Measurements from ENCODE around the gene CSF1. TPM values are rescaled to one million over a fixed set of nuclear protein-coding genes. Genes with fewer than 3 reads are reported as not detected.
A peak's percentile ranks its signal among the peaks of the same experiment; 100 is the strongest.

CSF1 gene
- total and polyA plus RNA-seq, 2 experiments from 2014 or later, result 1.4 to 3.5 TPM

DNA sequence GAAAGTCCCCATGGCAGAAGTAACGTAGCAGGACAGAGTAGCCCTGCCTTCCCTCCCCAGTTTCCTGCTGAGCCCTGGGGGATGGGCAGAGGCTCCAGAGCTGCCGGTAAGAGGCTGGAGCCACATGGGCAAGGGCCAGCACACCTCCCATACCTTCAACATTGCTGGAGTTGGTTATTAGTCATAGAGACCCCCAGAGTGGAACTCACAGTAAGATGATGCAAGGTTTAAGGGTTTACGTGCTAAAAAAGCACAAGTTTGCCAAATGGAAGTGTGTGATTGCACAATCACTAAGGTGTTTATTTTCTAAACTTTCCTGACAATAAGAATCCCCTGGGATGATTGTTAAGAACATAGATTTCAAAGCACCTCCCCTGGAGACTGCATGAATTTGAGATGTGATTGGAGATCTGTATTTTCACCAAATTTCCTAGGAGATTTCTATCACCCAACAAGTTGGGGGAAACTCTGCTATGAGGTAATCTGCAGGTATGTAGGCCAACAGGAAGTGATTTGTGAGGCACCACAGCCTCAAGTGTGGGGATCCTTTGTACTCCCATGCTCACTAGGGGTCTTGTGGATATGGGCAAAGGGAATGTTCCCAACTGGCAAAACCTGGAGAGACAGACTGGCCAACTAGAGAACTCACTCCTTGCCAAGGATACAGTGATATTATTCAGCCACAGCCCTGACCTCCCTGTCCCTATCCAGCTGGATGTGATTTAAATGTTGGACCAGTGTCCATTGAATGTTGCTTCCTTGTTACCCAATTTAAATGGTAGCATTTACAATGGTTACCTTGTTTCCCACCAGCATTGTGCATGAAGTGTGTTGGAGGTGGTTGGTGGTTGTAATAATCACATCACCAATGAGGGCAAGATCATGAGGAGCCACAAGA, 37.1 kb upstream of the CSF1 start:
- no peak for DNase-seq (ENCODE audit: low spot score)
- no peak for ATAC-seq

More for the DNA sequence above, 37.1 kb upstream of the CSF1 start:
- Histone ChIP-seq H3K27me3 (ENCODE audit: insufficient read depth) (no peaks in the 10 kb centered on the region), H3K36me3 (ENCODE audit: insufficient read depth) (no peaks in the 10 kb centered on the region), H3K9me2 (ENCODE audit: insufficient read depth) (peaks cover 5% of the 10 kb centered on the region), H3K79me2 (replicated peaks; ENCODE audit: insufficient read depth) (no peaks in the 10 kb centered on the region), H3K27ac (ENCODE audit: low read depth) (no peak overlapping the region), H3K4me3 (no peak overlapping the region), H3K4me2 (peak overlapping the region; percentile 44), H4K20me1 (replicated peaks; ENCODE audit: insufficient read depth) (no peaks in the 10 kb centered on the region), H2AFZ (peak overlapping the region; percentile 64), H3F3A (replicated peaks; ENCODE audit: low read depth) (no peaks in the 10 kb centered on the region), H3K4me1 (ENCODE audit: insufficient read depth) (peaks cover 28% of the 10 kb centered on the region)
- Mint-ChIP-seq H3K4me1 (peaks cover 43% of the 10 kb centered on the region), H3K27me3 (ENCODE audit: insufficient read depth, low read depth, poor library complexity) (peaks cover 9% of the 10 kb centered on the region), H3K27ac (no peak overlapping the region), H3K36me3 (ENCODE audit: low read depth) (no peaks in the 10 kb centered on the region), H3K9me3 (no peaks in the 10 kb centered on the region), H3K4me3 (no peak overlapping the region; the same call in 2 of the 3 replicates)
- TF ChIP-seq, protein P1, sequence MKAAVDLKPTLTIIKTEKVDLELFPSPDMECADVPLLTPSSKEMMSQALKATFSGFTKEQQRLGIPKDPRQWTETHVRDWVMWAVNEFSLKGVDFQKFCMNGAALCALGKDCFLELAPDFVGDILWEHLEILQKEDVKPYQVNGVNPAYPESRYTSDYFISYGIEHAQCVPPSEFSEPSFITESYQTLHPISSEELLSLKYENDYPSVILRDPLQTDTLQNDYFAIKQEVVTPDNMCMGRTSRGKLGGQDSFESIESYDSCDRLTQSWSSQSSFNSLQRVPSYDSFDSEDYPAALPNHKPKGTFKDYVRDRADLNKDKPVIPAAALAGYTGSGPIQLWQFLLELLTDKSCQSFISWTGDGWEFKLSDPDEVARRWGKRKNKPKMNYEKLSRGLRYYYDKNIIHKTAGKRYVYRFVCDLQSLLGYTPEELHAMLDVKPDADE (IDR thresholded peaks at IDR 0.05), result no peak
- TF ChIP-seq EZH2phosphoT487 (IDR thresholded peaks at IDR 0.05; ENCODE audit: unreplicated experiment), result no peak
- TF ChIP-seq EZH2 (IDR thresholded peaks at IDR 0.05; ENCODE audit: low read depth, unreplicated experiment), result no peak
- TF ChIP-seq NANOG (IDR thresholded peaks at IDR 0.05; ENCODE audit: borderline replicate concordance), result no peak
- TF ChIP-seq CTCF (conservative IDR thresholded peaks at IDR 0.05; ENCODE audit: low read depth in 2 of 2), result no peak
- no peak for TF ChIP-seq CREB1 (CRISPR knock-in tag; IDR thresholded peaks at IDR 0.05; ENCODE audit: low read depth)
- TF ChIP-seq, protein P2, sequence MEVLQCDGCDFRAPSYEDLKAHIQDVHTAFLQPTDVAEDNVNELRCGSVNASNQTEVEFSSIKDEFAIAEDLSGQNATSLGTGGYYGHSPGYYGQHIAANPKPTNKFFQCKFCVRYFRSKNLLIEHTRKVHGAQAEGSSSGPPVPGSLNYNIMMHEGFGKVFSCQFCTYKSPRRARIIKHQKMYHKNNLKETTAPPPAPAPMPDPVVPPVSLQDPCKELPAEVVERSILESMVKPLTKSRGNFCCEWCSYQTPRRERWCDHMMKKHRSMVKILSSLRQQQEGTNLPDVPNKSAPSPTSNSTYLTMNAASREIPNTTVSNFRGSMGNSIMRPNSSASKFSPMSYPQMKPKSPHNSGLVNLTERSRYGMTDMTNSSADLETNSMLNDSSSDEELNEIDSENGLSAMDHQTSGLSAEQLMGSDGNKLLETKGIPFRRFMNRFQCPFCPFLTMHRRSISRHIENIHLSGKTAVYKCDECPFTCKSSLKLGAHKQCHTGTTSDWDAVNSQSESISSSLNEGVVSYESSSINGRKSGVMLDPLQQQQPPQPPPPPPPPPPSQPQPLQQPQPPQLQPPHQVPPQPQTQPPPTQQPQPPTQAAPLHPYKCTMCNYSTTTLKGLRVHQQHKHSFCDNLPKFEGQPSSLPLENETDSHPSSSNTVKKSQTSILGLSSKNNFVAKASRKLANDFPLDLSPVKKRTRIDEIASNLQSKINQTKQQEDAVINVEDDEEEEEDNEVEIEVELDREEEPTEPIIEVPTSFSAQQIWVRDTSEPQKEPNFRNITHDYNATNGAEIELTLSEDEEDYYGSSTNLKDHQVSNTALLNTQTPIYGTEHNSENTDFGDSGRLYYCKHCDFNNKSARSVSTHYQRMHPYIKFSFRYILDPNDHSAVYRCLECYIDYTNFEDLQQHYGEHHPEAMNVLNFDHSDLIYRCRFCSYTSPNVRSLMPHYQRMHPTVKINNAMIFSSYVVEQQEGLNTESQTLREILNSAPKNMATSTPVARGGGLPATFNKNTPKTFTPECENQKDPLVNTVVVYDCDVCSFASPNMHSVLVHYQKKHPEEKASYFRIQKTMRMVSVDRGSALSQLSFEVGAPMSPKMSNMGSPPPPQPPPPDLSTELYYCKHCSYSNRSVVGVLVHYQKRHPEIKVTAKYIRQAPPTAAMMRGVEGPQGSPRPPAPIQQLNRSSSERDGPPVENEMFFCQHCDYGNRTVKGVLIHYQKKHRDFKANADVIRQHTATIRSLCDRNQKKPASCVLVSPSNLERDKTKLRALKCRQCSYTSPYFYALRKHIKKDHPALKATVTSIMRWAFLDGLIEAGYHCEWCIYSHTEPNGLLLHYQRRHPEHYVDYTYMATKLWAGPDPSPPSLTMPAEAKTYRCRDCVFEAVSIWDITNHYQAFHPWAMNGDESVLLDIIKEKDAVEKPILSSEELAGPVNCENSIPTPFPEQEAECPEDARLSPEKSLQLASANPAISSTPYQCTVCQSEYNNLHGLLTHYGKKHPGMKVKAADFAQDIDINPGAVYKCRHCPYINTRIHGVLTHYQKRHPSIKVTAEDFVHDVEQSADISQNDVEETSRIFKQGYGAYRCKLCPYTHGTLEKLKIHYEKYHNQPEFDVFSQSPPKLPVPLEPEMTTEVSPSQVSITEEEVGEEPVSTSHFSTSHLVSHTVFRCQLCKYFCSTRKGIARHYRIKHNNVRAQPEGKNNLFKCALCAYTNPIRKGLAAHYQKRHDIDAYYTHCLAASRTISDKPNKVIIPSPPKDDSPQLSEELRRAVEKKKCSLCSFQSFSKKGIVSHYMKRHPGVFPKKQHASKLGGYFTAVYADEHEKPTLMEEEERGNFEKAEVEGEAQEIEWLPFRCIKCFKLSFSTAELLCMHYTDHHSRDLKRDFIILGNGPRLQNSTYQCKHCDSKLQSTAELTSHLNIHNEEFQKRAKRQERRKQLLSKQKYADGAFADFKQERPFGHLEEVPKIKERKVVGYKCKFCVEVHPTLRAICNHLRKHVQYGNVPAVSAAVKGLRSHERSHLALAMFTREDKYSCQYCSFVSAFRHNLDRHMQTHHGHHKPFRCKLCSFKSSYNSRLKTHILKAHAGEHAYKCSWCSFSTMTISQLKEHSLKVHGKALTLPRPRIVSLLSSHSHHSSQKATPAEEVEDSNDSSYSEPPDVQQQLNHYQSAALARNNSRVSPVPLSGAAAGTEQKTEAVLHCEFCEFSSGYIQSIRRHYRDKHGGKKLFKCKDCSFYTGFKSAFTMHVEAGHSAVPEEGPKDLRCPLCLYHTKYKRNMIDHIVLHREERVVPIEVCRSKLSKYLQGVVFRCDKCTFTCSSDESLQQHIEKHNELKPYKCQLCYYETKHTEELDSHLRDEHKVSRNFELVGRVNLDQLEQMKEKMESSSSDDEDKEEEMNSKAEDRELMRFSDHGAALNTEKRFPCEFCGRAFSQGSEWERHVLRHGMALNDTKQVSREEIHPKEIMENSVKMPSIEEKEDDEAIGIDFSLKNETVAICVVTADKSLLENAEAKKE (CRISPR knock-in tag; IDR thresholded peaks at IDR 0.05), result no peak
- TF ChIP-seq ZNF331 (CRISPR knock-in tag; IDR thresholded peaks at IDR 0.05; ENCODE audit: low read depth), result no peak
- TF ChIP-seq ZNF114 (CRISPR knock-in tag; IDR thresholded peaks at IDR 0.05), result no peak
- TF ChIP-seq JUNB (IDR thresholded peaks at IDR 0.05; ENCODE audit: unreplicated experiment), result no peak
- TF ChIP-seq REST (IDR thresholded peaks at IDR 0.05; ENCODE audit: unreplicated experiment), result no peak

Data from GM23338 (cell line).